Activated CD8-positive, alpha-beta memory T cell treated with anti-CD3 and anti-CD28 coated beads, Interleukin-2, amount 50 U/mL, for 24 hours (primary cell): Measurements from ENCODE around the gene KDELR3.

Experiments
- DNase-seq: peaks from one replicate; pipeline ENCODE4 v3.0.0-alpha.2; 2020; ENCODE audit errors: extremely low read depth

KDELR3 gene

GRCh38 chr22:38440747-38441350 is 27.0 kb upstream of the KDELR3 start:
- DNase-seq, result no peak

- no peak for DNase-seq
These were observed 26.1 kb upstream of the KDELR3 start for GRCh38 chr22:38441620-38442287.

- no peak for DNase-seq
These were observed 24.8 kb upstream of the KDELR3 start for GRCh38 chr22:38442967-38443627.

- no peak for DNase-seq
These were observed 24.0 kb upstream of the KDELR3 start for GRCh38 chr22:38443628-38444521.

- no peak for DNase-seq
These were observed 23.1 kb upstream of the KDELR3 start for GRCh38 chr22:38444783-38445182.

GRCh38 chr22:38446018-38446601 is 21.8 kb upstream of the KDELR3 start:
- no peak for DNase-seq

- DNase-seq, result no peak
These were observed 18.8 kb upstream of the KDELR3 start for GRCh38 chr22:38448945-38449745.

- DNase-seq, result no peak
These were observed 18.1 kb upstream of the KDELR3 start for GRCh38 chr22:38449776-38450175.

- DNase-seq, result no peak
These were observed 17.6 kb upstream of the KDELR3 start for GRCh38 chr22:38450234-38450797.

GRCh38 chr22:38451404-38451803 is 16.5 kb upstream of the KDELR3 start:
- no peak for DNase-seq

GRCh38 chr22:38451864-38452263 is 16.0 kb upstream of the KDELR3 start:
- no peak for DNase-seq

GRCh38 chr22:38452373-38453065 is 15.4 kb upstream of the KDELR3 start:
- no peak for DNase-seq

- DNase-seq, result no peak
These were observed 14.7 kb upstream of the KDELR3 start for GRCh38 chr22:38453066-38453672.

GRCh38 chr22:38453996-38454352 is 13.9 kb upstream of the KDELR3 start:
- no peak for DNase-seq

GRCh38 chr22:38454353-38455075 is 13.4 kb upstream of the KDELR3 start:
- no peak for DNase-seq

- no peak for DNase-seq
These were observed 12.8 kb upstream of the KDELR3 start, which contains the start of gene KCNJ4 for GRCh38 chr22:38455076-38455529. Gene KCNJ4 (minus strand): TSS chr22:38455199. CDS start chr22:38428132, 27,067 bp downstream.

- DNase-seq, result no peak
These were observed 12.2 kb upstream of the KDELR3 start for GRCh38 chr22:38455530-38456271.

- DNase-seq, result no peak
These were observed 11.5 kb upstream of the KDELR3 start for GRCh38 chr22:38456272-38456835.
